Epithelial cell of proximal tubule (primary cell): ENCODE data around the gene ERC1. TPM values are rescaled to one million over a fixed set of nuclear protein-coding genes. Genes with fewer than 3 reads are reported as not detected.

Experiments
- DNase-seq: peaks from one replicate; pipeline ENCODE4 v3.0.0-alpha.2; 2011; ENCODE audit warnings: low read depth
- H3K4me3 ChIP-seq: 2 replicates; pipeline ENCODE4 v1.5.1; 2011; ENCODE audit warnings: low read depth, mild to moderate bottlenecking, low read length
- total RNA-seq: library from RNA; depleted of rRNA; stranded (reverse); fragments of >200 nt; gene quantifications from 2 replicates; pipeline ENCODE4 v1.2.3, GENCODE V29; 2015
- TF ChIP-seq, protein P1 (sequence below): conservative IDR thresholded peaks from 2 replicates; pipeline ENCODE4 v1.5.1; 2012; ENCODE audit warnings: low read depth, mild to moderate bottlenecking, low read length

Gene ERC1
- total RNA-seq, 1 donor from 2014 or later, result 16.5 TPM

DNA sequence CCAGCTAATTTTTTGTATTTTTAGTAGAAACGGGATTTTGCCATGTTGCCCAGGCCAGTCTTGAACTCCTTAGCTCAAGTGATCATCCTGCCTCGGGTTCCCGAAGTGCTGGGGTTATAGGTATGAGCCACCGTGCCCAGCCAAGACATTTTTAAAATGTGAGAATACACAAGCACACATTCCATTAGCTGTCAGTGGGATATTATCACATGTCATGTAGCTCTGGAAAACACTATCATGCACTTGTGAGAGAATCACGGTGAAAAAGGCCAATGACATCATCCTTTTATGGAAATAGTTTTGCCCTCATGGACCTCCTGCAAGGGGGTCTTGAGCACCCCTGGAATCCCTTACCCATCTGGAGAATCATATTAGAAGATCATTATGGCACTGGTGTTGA is 28.3 kb downstream of the ERC1 start:
- TF ChIP-seq, protein P1, sequence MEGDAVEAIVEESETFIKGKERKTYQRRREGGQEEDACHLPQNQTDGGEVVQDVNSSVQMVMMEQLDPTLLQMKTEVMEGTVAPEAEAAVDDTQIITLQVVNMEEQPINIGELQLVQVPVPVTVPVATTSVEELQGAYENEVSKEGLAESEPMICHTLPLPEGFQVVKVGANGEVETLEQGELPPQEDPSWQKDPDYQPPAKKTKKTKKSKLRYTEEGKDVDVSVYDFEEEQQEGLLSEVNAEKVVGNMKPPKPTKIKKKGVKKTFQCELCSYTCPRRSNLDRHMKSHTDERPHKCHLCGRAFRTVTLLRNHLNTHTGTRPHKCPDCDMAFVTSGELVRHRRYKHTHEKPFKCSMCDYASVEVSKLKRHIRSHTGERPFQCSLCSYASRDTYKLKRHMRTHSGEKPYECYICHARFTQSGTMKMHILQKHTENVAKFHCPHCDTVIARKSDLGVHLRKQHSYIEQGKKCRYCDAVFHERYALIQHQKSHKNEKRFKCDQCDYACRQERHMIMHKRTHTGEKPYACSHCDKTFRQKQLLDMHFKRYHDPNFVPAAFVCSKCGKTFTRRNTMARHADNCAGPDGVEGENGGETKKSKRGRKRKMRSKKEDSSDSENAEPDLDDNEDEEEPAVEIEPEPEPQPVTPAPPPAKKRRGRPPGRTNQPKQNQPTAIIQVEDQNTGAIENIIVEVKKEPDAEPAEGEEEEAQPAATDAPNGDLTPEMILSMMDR, result no peak
- no peak for DNase-seq
- H3K4me3 ChIP-seq, result no peak overlapping the region

DNA sequence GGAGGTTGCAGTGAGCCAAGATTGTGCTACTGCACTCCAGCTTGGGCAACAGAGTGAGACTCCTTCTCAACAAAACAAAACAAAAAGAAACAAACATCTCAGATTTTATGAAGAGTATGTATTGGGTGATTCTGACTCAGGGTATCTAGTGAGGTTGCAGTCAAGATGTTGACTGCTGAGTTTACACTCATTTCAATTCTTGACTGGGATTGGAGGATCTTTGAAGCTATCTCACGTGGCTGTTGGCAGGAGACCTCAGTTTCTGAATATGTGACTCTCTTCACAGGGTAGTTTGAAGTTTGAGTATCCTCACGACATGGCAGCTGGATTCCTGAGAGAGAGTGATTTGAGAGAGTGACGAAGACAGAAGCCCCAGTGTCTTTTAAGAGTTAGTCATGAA is 29.4 kb downstream of the ERC1 start:
- no peak overlapping the region for H3K4me3 ChIP-seq
- no peak for DNase-seq
- TF ChIP-seq, protein P1, result no peak

DNA sequence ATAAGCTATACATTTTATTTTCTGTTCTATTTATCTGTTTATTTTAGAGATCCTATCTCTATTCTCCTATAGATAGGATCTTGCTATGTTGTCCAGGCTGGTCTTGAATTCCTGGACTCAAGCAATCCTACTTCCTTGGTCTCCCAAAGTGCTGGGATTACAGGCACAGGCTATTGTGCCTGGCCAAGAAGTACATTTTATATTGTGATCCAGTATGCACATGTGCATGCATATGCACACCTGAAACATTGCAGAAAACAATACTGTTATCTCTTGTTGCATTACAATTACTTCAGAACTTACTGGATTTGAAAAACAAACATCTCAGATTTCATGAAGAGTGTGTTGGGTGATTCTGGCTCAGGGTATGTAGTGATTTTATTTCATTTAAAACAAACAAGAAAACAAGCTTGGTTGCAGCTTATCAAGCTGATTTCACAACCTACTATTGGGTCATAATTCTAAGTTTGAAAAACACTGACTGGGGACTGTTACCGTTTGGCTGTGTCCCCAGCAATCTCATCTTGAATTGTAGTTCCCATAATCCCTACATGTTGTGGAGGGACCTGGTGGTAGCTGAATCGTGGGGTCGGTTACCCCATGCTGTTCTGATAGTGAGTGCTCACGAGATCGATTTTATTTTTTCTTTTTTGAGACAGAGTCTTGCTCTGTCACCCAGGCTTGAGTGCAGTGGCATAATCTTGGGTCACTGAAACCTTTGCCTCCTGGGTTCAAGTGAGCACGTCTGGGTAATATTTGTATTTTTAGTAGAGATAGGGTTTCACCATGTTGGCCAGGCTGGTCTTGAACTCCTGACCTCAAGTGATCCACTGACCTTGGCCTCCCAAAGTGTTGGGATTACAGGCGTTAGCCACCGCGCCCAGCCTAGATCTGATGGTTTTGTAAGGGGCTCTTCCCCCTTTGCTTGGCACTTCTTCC is 31.3 kb downstream of the ERC1 start:
- no peak for DNase-seq
- H3K4me3 ChIP-seq, result no peak overlapping the region
- TF ChIP-seq, protein P1, result no peak

DNA sequence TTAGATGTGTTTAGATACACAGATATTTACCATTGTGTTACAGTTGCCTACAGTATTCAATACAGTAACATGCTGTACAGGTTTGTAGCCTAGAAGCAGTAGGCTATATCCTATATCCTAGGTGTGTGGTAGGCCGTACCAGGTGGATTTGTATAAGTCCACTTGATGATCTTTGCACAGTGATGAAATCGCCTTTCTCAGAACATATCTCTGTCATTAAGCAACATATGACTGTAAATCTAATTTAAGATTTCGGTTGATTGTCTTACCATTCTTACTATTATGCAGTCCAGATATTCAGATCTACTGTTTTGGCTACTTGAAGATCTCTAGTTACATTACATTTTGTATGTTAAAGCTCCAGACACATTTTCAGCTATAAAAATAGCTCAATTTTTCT is 39.8 kb downstream of the ERC1 start:
- no peak overlapping the region for H3K4me3 ChIP-seq
- TF ChIP-seq, protein P1, result no peak
- no peak for DNase-seq

DNA sequence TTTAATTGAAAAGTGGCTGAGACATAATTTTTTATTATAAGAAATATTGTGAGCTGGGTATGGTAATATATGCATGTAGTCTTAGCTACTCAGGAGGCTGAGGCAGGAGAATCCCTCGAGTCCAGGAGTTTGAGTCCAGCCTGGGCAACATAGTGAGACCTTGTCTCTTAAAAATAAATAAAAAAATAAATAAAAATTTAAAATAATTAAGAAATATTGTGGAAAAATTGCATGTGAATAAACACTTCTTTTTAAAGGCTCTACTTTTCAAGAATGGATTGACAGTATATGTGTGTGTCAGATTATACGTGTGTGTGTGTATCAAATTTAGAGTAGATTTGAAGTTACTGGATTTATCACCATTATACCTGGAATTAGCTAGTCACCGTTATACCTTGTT is 43.2 kb downstream of the ERC1 start:
- H3K4me3 ChIP-seq, result no peak overlapping the region
- TF ChIP-seq, protein P1, result no peak
- no peak for DNase-seq

GRCh38 chr12:1034751-1035457 is 43.9 kb downstream of the ERC1 start:
- TF ChIP-seq, protein P1, result no peak
- no peak for DNase-seq
- H3K4me3 ChIP-seq, result no peak overlapping the region
